OCI-M1 (cell line): ENCODE data around the gene HOPX.
"Not testable (repeated sequence)": the region's sequence is repeated elsewhere in the genome, so short reads cannot be mapped to it uniquely, and the experiment has no call there.

Experiments used
- DNase-seq: peaks from one replicate; lab custom pipeline; 2025; lab: John Stamatoyannopoulos, UW

HOPX gene

GRCh38 chr4:56688094-56688647, 7.1 kb upstream of the HOPX start:
- no peak for DNase-seq

- no peak for DNase-seq
Observed at GRCh38 chr4:56686537-56687231, 5.6 kb upstream of the HOPX start.

- no peak for DNase-seq
Observed at GRCh38 chr4:56684320-56685050, 3.4 kb upstream of the HOPX start.

GRCh38 chr4:56683455-56683854, 2.4 kb upstream of the HOPX start:
- DNase-seq: no peak

GRCh38 chr4:56681853-56682525, 893 bp upstream of the HOPX start:
- DNase-seq: no peak

GRCh38 chr4:56680266-56680665, 830 bp downstream of the HOPX start:
- DNase-seq: no peak

- no peak for DNase-seq
Observed at GRCh38 chr4:56677711-56678110, 3.4 kb downstream of the HOPX start.

GRCh38 chr4:56674984-56675383, 6.1 kb downstream of the HOPX start:
- no peak for DNase-seq

- DNase-seq: no peak
Observed at GRCh38 chr4:56671860-56672259, 9.2 kb downstream of the HOPX start.

- no peak for DNase-seq
Observed at GRCh38 chr4:56671373-56671772, 9.7 kb downstream of the HOPX start.

GRCh38 chr4:56668267-56668666, 12.8 kb downstream of the HOPX start:
- peak; percentile 45 for DNase-seq

- not testable (repeated sequence) for DNase-seq
Observed at GRCh38 chr4:56667396-56667795, 13.7 kb downstream of the HOPX start.

- no peak for DNase-seq
Observed at GRCh38 chr4:56666279-56666678, 14.8 kb downstream of the HOPX start.

- no peak for DNase-seq
Observed at GRCh38 chr4:56665781-56666180, 15.3 kb downstream of the HOPX start.

GRCh38 chr4:56662782-56663468, 18.2 kb downstream of the HOPX start:
- DNase-seq: no peak

- no peak for DNase-seq
Observed at GRCh38 chr4:56659946-56660345, 21.1 kb downstream of the HOPX start.

GRCh38 chr4:56658528-56658927, 22.6 kb downstream of the HOPX start:
- DNase-seq: peak; percentile 33

GRCh38 chr4:56657818-56658217, 23.3 kb downstream of the HOPX start:
- no peak for DNase-seq

GRCh38 chr4:56657128-56657527, 24.0 kb downstream of the HOPX start:
- DNase-seq: no peak

- DNase-seq: no peak
Observed at GRCh38 chr4:56656346-56656643, 24.8 kb downstream of the HOPX start.

- DNase-seq: no peak
Observed at GRCh38 chr4:56655627-56656345, 25.3 kb downstream of the HOPX start.

GRCh38 chr4:56655209-56655626, 25.9 kb downstream of the HOPX start:
- no peak for DNase-seq
